NCI-H128 (cell line): ENCODE data around the gene MORN3.

Source experiments
- DNase-seq: peaks from one replicate; lab custom pipeline; 2025; ENCODE audit not compliant: unreplicated experiment; lab: John Stamatoyannopoulos, UW

The MORN3 gene

GRCh38 chr12:121603581-121603980, 65.9 kb downstream of the MORN3 start:
- no peak for DNase-seq

- no peak for DNase-seq
These were observed 66.7 kb downstream of the MORN3 start for GRCh38 chr12:121602766-121603165.

GRCh38 chr12:121600702-121601336, 68.6 kb downstream of the MORN3 start:
- DNase-seq: no peak
